ENCODE results near the gene DCTPP1. TPM values are rescaled to one million over a fixed set of nuclear protein-coding genes. Genes with fewer than 3 reads are reported as not detected.

Gene DCTPP1
- total RNA-seq, 2 donors from 2014 or later = 60.9 to 173 TPM

- Mint-ChIP-seq H3K4me1 (peaks cover 25% of the 10 kb centered on the region), H3K36me3 (ENCODE audit: low read depth) (peaks cover 24% of the 10 kb centered on the region), H3K27ac (no peak overlapping the region), H3K27me3 (no peaks in the 10 kb centered on the region), H3K4me3 (no peak overlapping the region), H3K9me3 (no peaks in the 10 kb centered on the region)
- no peak for ATAC-seq (replicated peaks)
Observed at GRCh38 chr16:30439720-30440348, 10.0 kb upstream of the DCTPP1 start.

GRCh38 chr16:30438835-30439234 lies 9.0 kb upstream of the DCTPP1 start:
- peaks cover 29% of the 10 kb centered on the region for H3K4me1 Mint-ChIP-seq
- ATAC-seq (replicated peaks) = no peak
- H3K9me3 Mint-ChIP-seq = no peaks in the 10 kb centered on the region
- no peak overlapping the region for H3K27ac Mint-ChIP-seq
- H3K27me3 Mint-ChIP-seq = no peaks in the 10 kb centered on the region
- H3K36me3 Mint-ChIP-seq (ENCODE audit: low read depth) = peaks cover 17% of the 10 kb centered on the region
- no peak overlapping the region for H3K4me3 Mint-ChIP-seq

- no peaks in the 10 kb centered on the region for H3K9me3 Mint-ChIP-seq
- H3K4me1 Mint-ChIP-seq = peaks cover 21% of the 10 kb centered on the region
- no peaks in the 10 kb centered on the region for H3K27me3 Mint-ChIP-seq
- ATAC-seq (replicated peaks) = no peak
- no peak overlapping the region for H3K4me3 Mint-ChIP-seq
- H3K27ac Mint-ChIP-seq = no peak overlapping the region
- peaks cover 6% of the 10 kb centered on the region for H3K36me3 Mint-ChIP-seq (ENCODE audit: low read depth)
Observed at GRCh38 chr16:30437511-30438046, 7.7 kb upstream of the DCTPP1 start.

GRCh38 chr16:30434852-30435251 lies 5.0 kb upstream of the DCTPP1 start:
- H3K4me3 Mint-ChIP-seq = peak overlapping the region; percentile 59
- H3K27ac Mint-ChIP-seq = peak overlapping the region; percentile 84

GRCh38 chr16:30430428-30430970 lies 669 bp upstream of the DCTPP1 start:
- peaks cover 23% of the 10 kb centered on the region for H3K4me1 Mint-ChIP-seq
- H3K27me3 Mint-ChIP-seq = no peaks in the 10 kb centered on the region
- peak; percentile 31 for ATAC-seq (replicated peaks)
- peaks cover 17% of the 10 kb centered on the region for H3K36me3 Mint-ChIP-seq (ENCODE audit: low read depth)
- no peak overlapping the region for H3K4me3 Mint-ChIP-seq
- no peaks in the 10 kb centered on the region for H3K9me3 Mint-ChIP-seq
- H3K27ac Mint-ChIP-seq = no peak overlapping the region

More at GRCh38 chr16:30434852-30435251, 5.0 kb upstream of the DCTPP1 start:
- peak; percentile 66 for ATAC-seq (replicated peaks)
- Mint-ChIP-seq H3K27me3 (no peaks in the 10 kb centered on the region), H3K36me3 (ENCODE audit: low read depth) (peaks cover 6% of the 10 kb centered on the region), H3K4me1 (peaks cover 21% of the 10 kb centered on the region), H3K9me3 (no peaks in the 10 kb centered on the region)

GRCh38 chr16:30429418-30429677 lies 482 bp downstream of the DCTPP1 start:
- Mint-ChIP-seq H3K36me3 (ENCODE audit: low read depth) (peaks cover 22% of the 10 kb centered on the region), H3K9me3 (no peaks in the 10 kb centered on the region), H3K27me3 (no peaks in the 10 kb centered on the region), H3K4me3 (no peak overlapping the region), H3K4me1 (peaks cover 17% of the 10 kb centered on the region), H3K27ac (no peak overlapping the region)
- no peak for ATAC-seq (replicated peaks)

- H3K4me1 Mint-ChIP-seq = peaks cover 11% of the 10 kb centered on the region
- H3K27me3 Mint-ChIP-seq = no peaks in the 10 kb centered on the region
- peak overlapping the region; percentile 8 for H3K27ac Mint-ChIP-seq
- H3K36me3 Mint-ChIP-seq (ENCODE audit: low read depth) = peaks cover 35% of the 10 kb centered on the region
- no peaks in the 10 kb centered on the region for H3K9me3 Mint-ChIP-seq
- ATAC-seq (replicated peaks) = no peak
- no peak overlapping the region for H3K4me3 Mint-ChIP-seq
Observed at GRCh38 chr16:30428055-30428454, 1.8 kb downstream of the DCTPP1 start.

- no peak for ATAC-seq (replicated peaks)
- H3K27ac Mint-ChIP-seq = peak overlapping the region; percentile 4
- peaks cover 22% of the 10 kb centered on the region for H3K4me1 Mint-ChIP-seq
- peaks cover 83% of the 10 kb centered on the region for H3K36me3 Mint-ChIP-seq (ENCODE audit: low read depth)
- H3K9me3 Mint-ChIP-seq = no peaks in the 10 kb centered on the region
- H3K4me3 Mint-ChIP-seq = no peak overlapping the region
- no peaks in the 10 kb centered on the region for H3K27me3 Mint-ChIP-seq
Observed at GRCh38 chr16:30421010-30421409, 8.8 kb downstream of the DCTPP1 start.

- peaks cover 20% of the 10 kb centered on the region for H3K4me1 Mint-ChIP-seq
- no peak for ATAC-seq (replicated peaks)
- H3K9me3 Mint-ChIP-seq = no peaks in the 10 kb centered on the region
- H3K27me3 Mint-ChIP-seq = no peaks in the 10 kb centered on the region
- H3K36me3 Mint-ChIP-seq (ENCODE audit: low read depth) = peaks cover 77% of the 10 kb centered on the region
- H3K27ac Mint-ChIP-seq = peak overlapping the region; percentile 36
- H3K4me3 Mint-ChIP-seq = peak overlapping the region; percentile 52
Observed at GRCh38 chr16:30418350-30419181, 11.3 kb downstream of the DCTPP1 start.

GRCh38 chr16:30417529-30418349 lies 12.1 kb downstream of the DCTPP1 start:
- H3K9me3 Mint-ChIP-seq = no peaks in the 10 kb centered on the region
- H3K4me1 Mint-ChIP-seq = peaks cover 20% of the 10 kb centered on the region
- peaks cover 75% of the 10 kb centered on the region for H3K36me3 Mint-ChIP-seq (ENCODE audit: low read depth)
- peak overlapping the region; percentile 63 for H3K4me3 Mint-ChIP-seq
- H3K27me3 Mint-ChIP-seq = no peaks in the 10 kb centered on the region
- ATAC-seq (replicated peaks) = peak; percentile 93
- no peak overlapping the region for H3K27ac Mint-ChIP-seq

GRCh38 chr16:30416624-30417528 lies 13.0 kb downstream of the DCTPP1 start:
- no peaks in the 10 kb centered on the region for H3K9me3 Mint-ChIP-seq
- H3K36me3 Mint-ChIP-seq (ENCODE audit: low read depth) = peaks cover 75% of the 10 kb centered on the region
- no peak for ATAC-seq (replicated peaks)
- H3K27ac Mint-ChIP-seq = no peak overlapping the region
- H3K4me1 Mint-ChIP-seq = peaks cover 24% of the 10 kb centered on the region
- peak overlapping the region; percentile 63 for H3K4me3 Mint-ChIP-seq
- no peaks in the 10 kb centered on the region for H3K27me3 Mint-ChIP-seq

GRCh38 chr16:30416047-30416603 lies 13.7 kb downstream of the DCTPP1 start:
- H3K4me3 Mint-ChIP-seq = peak overlapping the region; percentile 63
- H3K4me1 Mint-ChIP-seq = peaks cover 26% of the 10 kb centered on the region
- no peak for ATAC-seq (replicated peaks)
- H3K36me3 Mint-ChIP-seq (ENCODE audit: low read depth) = peaks cover 75% of the 10 kb centered on the region
- H3K27me3 Mint-ChIP-seq = no peaks in the 10 kb centered on the region
- no peaks in the 10 kb centered on the region for H3K9me3 Mint-ChIP-seq
- H3K27ac Mint-ChIP-seq = no peak overlapping the region

GRCh38 chr16:30414159-30414558 lies 15.7 kb downstream of the DCTPP1 start:
- no peak for ATAC-seq (replicated peaks)
- H3K27ac Mint-ChIP-seq = no peak overlapping the region
- no peaks in the 10 kb centered on the region for H3K9me3 Mint-ChIP-seq
- no peak overlapping the region for H3K4me3 Mint-ChIP-seq
- peaks cover 71% of the 10 kb centered on the region for H3K36me3 Mint-ChIP-seq (ENCODE audit: low read depth)
- H3K27me3 Mint-ChIP-seq = no peaks in the 10 kb centered on the region
- peaks cover 25% of the 10 kb centered on the region for H3K4me1 Mint-ChIP-seq

Measured in activated T-helper 17 cell treated with anti-CD3 and anti-CD28 coated beads, Interleukin-2, amount 50 U/mL, for 72 hours (primary cell).